GM18517 (cell line): ENCODE results near the gene EMILIN1.
A peak's percentile ranks its signal among the peaks of the same experiment; 100 is the strongest.

Experiments used
- ATAC-seq: cut with Tn5 transposase; IDR thresholded peaks from one replicate; pipeline ENCODE4 v1.9.1; 2021; ENCODE audit warnings: mild to moderate bottlenecking, moderate library complexity; ENCODE audit not compliant: unreplicated experiment

EMILIN1 gene

GRCh38 chr2:27079233-27080139 lies 1.1 kb downstream of the EMILIN1 start:
- no peak for ATAC-seq

GRCh38 chr2:27080140-27080469 lies 1.7 kb downstream of the EMILIN1 start:
- no peak for ATAC-seq

GRCh38 chr2:27080603-27080936 lies 2.2 kb downstream of the EMILIN1 start:
- no peak for ATAC-seq

- ATAC-seq: no peak
Measured at GRCh38 chr2:27081984-27082772, 3.8 kb downstream of the EMILIN1 start.

- no peak for ATAC-seq
Measured at GRCh38 chr2:27082773-27083409, 4.5 kb downstream of the EMILIN1 start.

GRCh38 chr2:27083410-27084296 lies 5.2 kb downstream of the EMILIN1 start:
- ATAC-seq: no peak

GRCh38 chr2:27084297-27085061 lies 6.1 kb downstream of the EMILIN1 start:
- no peak for ATAC-seq

GRCh38 chr2:27085062-27085672 lies 6.8 kb downstream of the EMILIN1 start:
- no peak for ATAC-seq

- ATAC-seq: no peak
Measured at GRCh38 chr2:27085673-27086089, 7.3 kb downstream of the EMILIN1 start.

GRCh38 chr2:27086090-27086723 lies 7.8 kb downstream of the EMILIN1 start:
- ATAC-seq: peak; percentile 76

GRCh38 chr2:27086724-27087593 lies 8.5 kb downstream of the EMILIN1 start, which contains the start of gene KHK:
Gene KHK (plus strand): TSS chr2:27086772. CDS start chr2:27087260, 488 bp downstream.
- peak; percentile 18 for ATAC-seq

GRCh38 chr2:27087823-27088410 lies 9.5 kb downstream of the EMILIN1 start:
- ATAC-seq: no peak

- no peak for ATAC-seq
Measured at GRCh38 chr2:27088634-27089033, 10.2 kb downstream of the EMILIN1 start.

- ATAC-seq: no peak
Measured at GRCh38 chr2:27089111-27089954, 10.9 kb downstream of the EMILIN1 start.

- no peak for ATAC-seq
Measured at GRCh38 chr2:27091746-27092695, 13.6 kb downstream of the EMILIN1 start.
